Stimulated activated CD4-positive, alpha-beta T cell treated with anti-CD3 and anti-CD28 coated beads, Interleukin-2, amount 100 ng/mL, for 48 hours (primary cell): ENCODE data around the gene VDAC1.
"Not testable (repeated sequence)": the region's sequence is repeated elsewhere in the genome, so short reads cannot be mapped to it uniquely, and the experiment has no call there.

Experiments used
- DNase-seq, 2 donors: peaks; one replicate each; pipeline ENCODE4 v3.0.0-alpha.2; 2020

VDAC1 gene

GRCh38 chr5:133963493-133964128 lies 41.2 kb downstream of the VDAC1 start:
- no peak for DNase-seq

DNA sequence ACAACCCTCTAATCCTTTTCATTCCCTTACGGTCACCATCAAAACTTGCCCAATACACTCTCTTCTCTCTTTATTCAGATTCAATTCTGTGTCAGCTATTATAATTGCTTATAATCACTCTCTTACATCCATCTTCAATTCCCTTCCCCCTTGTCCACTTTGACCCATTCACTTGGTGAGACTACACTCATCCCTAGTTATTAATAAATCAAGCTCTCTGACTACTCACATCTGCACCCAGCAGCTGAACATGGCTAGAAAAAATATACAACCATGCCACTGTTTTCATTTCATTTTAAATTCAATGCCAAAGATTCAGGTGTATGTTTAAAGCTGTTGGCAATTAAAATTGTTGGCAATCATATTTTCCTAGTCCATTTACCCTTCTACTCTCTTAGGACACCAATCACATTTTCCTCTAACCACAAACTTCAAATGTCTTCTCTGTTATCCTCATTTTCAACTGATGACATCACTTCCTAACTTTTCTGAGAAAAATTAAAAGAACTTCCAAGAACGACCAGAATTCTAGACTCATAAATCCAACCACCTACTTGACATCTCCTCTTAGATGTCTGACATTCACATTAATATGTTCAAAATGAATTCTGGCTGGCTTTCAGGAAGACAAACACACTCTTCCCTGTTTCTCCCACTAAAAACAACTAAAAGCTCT lies 41.8 kb downstream of the VDAC1 start:
- DNase-seq, result no peak

DNA sequence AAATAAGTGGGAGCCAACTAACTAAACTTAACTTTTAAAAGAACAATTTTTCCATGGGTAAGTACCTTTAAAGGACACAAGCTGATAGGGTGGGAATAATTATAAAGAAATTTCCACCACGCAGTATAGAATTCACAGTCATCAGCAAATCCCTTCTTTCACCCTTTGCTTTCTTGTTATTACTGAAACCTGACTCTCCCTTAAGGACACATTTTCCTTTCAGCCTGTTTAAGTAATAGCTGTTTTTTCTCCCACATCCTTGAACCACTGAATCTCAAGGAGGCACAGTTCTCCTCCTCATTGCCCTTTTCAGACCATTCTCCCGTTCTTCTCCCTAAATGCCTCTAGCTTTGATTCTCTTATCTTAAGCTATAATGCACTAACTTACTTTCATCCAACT lies 42.6 kb downstream of the VDAC1 start:
- DNase-seq, result no peak

GRCh38 chr5:133959643-133960042 lies 45.1 kb downstream of the VDAC1 start:
- DNase-seq, result no peak

DNA sequence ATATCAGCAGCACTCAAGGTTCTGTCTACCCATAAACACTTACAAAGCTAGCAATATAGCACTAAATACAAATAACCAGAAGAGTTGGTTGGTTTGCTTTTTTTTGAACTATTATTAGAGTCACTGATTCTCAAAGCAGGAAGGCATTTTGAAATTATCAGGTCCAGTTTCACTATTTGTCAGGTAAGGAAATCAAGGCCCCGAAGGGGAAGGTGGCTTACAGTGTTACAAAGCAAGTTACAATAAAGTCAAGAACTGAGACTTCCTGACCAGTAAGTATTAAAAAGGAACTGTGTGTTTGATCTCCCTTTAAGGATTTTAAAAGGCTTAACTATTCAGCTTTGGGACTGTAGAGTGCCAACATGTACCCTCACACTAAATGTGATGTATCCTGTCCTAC lies 47.2 kb downstream of the VDAC1 start:
- no peak for DNase-seq

- DNase-seq, result no peak
Measured at GRCh38 chr5:133957080-133957479, 47.7 kb downstream of the VDAC1 start.

- DNase-seq, result not testable (repeated sequence)
Measured at GRCh38 chr5:133956196-133956595, 48.6 kb downstream of the VDAC1 start.

- DNase-seq, result no peak
Measured at GRCh38 chr5:133953568-133954145, 51.1 kb downstream of the VDAC1 start.

DNA sequence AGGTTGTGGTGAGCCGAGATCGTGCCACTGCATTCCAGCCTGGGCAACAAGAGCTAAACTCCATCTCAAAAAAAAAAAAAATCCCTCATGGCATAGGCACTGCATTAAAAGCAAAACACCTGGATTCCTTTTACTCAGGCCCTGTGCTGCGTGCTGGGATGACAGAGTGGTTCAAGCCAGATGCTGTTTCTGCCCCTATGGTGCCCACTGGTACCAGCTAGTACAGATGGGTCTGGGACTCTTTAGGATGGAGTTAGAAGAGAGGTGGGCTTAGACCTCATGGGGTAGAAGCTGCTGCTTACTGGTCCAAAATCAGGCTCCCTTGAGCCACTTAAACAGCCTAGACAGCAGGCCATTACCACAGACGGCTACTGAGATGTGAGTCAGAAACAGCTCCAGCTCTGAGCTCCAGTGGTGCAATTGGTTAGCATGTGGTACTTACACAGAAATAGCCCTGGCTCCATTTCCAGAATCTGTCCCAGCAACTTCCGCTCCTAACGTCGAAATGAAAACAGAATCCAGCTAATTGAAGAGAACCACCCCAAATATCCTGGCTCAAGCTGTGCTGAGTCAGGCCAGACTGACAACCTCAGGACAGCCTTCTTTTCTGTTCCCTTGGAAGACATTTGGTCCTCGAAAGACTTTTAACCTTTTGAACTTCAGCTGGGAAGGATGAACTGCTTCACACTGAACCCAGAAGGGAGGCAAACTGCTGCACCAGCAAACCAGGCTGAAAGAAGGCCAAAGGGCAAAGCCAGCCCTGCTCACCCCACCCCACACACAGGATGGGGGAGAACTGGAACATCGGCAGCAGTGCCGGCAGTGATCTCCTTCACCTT lies 51.8 kb downstream of the VDAC1 start:
- DNase-seq, result no peak

- no peak for DNase-seq
Measured at GRCh38 chr5:133950821-133951612, 53.8 kb downstream of the VDAC1 start.

DNA sequence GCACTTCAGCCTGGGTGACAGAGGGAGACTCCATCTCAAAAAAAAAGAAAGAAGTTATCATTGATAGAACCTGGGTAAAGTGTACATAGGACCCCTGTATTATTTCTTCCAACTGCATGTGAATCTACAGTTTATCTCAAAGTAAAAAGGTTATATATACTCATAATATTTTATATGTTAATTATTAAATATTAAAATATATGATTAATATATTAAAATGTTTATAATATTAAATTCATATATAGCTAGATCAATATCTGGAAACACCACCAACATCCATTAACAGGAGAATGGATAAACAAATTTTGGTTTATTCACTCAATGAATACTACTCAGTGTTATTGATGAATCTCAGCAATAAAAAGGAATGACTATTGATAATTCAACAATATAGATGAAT lies 56.1 kb downstream of the VDAC1 start:
- DNase-seq, result no peak

GRCh38 chr5:133947431-133947841 lies 57.3 kb downstream of the VDAC1 start:
- no peak for DNase-seq

- DNase-seq, result no peak
Measured at GRCh38 chr5:133945568-133945967, 59.2 kb downstream of the VDAC1 start.

- DNase-seq, result peak; percentile 55 to 58
Measured at GRCh38 chr5:133944263-133945185, 60.3 kb downstream of the VDAC1 start.

DNA sequence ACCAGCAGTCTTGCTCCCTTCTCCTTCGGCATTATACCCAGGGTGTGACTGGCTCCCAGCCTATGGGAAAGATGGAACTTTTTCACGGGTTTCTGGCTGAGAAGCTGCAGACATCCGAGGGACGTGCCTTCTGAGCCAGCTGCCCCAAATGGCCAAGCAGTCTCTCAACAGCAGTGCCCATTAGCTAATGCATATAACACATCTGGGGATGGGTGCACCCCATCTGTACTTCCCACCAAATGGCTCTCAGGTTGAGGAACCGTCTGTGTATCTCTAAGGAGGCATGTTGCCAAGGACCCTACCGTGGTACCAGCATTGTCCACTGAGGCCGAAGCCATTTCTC lies 61.3 kb downstream of the VDAC1 start:
- no peak for DNase-seq

GRCh38 chr5:133942614-133943474 lies 61.9 kb downstream of the VDAC1 start:
- DNase-seq, result no peak

- DNase-seq, result no peak
Measured at GRCh38 chr5:133941456-133942196, 63.1 kb downstream of the VDAC1 start.

GRCh38 chr5:133939668-133940067 lies 65.1 kb downstream of the VDAC1 start:
- DNase-seq, result no peak

- DNase-seq, result no peak
Measured at GRCh38 chr5:133938929-133939328, 65.8 kb downstream of the VDAC1 start.
